NCI-H1092 (cell line): ENCODE results near the gene AUH.
"Not testable (repeated sequence)": the region's sequence is repeated elsewhere in the genome, so short reads cannot be mapped to it uniquely, and the experiment has no call there.

Experiments used
- DNase-seq: peaks from one replicate; lab custom pipeline; 2025; lab: John Stamatoyannopoulos, UW

AUH gene

GRCh38 chr9:91207729-91208418 lies 153.8 kb downstream of the AUH start:
- DNase-seq: no peak

- no peak for DNase-seq
Observed at GRCh38 chr9:91207397-91207728, 154.4 kb downstream of the AUH start.

GRCh38 chr9:91206806-91207205 lies 154.9 kb downstream of the AUH start:
- no peak for DNase-seq

DNA sequence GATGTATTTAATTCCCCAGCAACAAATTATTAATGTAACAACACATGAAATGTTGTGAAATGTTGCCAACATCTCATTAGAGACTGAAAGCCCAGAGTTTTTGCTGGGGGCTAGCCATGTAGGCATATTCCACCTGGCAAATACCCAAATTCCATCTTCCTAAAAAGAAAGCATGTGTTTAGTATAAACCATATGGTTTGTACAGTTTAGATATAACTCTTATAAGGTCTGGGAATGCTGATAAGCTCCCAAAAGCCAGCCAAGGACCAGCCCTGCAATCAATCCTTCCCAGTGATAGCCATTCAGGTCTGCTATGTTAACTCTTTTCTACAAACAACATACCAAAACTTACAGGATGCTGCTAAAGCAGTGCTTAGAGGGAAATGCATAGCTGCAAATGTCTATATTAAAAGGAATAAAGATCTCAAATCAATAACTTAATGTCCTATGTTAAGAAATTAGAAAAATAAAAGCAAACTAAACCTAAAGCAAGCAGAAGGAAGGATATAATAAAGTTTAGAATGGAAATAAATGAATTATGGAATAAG lies 158.9 kb downstream of the AUH start:
- no peak for DNase-seq

- DNase-seq: no peak
Observed at GRCh38 chr9:91200692-91201336, 160.9 kb downstream of the AUH start.

- DNase-seq: no peak
Observed at GRCh38 chr9:91199739-91200497, 161.8 kb downstream of the AUH start.

- not testable (repeated sequence) for DNase-seq
Observed at GRCh38 chr9:91198881-91199280, 162.8 kb downstream of the AUH start.

DNA sequence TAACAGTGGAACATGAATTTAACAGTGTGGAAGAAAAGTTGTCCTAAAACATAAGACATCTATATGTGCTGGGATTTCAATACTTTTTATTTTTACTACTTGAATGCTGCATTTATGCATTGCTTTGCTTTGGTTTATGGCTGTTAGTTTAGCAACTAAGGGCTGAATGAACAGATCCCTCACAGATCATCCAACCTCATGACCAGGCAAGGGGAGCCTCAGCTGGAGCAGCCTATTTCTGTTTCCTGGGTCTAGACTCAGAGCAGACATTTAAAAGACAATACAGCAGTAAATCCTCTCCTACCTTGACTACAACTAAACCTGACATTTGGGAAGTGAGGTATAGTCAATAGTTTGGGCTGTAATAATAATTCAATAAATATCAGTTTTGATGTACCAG lies 163.3 kb downstream of the AUH start:
- DNase-seq: no peak

GRCh38 chr9:91197232-91198181 lies 164.2 kb downstream of the AUH start:
- no peak for DNase-seq

DNA sequence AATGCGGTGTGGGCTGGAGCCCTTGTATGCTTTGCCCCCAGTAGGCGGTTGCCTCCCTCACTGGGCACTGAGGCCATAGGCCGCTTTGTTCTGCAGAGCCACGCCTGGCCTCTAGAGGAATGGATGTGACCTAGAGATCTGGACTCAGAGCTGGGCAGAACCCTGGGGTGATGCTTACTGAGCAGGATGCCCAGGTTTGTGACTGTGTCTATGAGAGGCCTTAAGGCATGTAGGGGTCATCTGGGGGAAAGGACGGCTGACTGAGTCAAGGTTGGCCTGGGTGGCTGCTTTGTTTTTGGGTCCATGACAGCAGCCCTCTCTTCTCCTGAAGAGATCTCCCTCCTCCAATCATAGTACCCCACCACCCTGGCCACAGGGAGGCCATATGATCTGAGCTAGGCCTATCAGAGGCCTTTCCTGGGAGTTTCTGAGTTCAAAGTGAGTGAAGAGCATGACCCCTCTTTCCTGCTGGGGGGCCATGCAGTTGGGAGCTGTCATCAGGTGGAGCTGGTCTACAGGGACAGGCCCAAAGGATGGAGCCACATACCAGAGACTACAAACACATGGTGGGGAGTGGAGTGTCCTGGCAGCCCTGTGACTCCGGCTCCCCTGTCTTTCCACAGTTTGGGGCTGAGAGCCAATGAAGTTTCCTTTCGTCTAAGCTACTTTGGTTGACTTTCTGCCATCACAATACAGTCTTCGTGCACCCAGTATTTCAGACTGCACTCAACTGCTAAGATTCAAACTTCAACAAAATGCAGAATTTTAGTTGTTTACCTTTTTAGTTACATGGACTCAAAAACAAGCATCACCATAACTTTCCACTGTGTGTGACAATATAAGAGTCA lies 165.4 kb downstream of the AUH start:
- no peak for DNase-seq

DNA sequence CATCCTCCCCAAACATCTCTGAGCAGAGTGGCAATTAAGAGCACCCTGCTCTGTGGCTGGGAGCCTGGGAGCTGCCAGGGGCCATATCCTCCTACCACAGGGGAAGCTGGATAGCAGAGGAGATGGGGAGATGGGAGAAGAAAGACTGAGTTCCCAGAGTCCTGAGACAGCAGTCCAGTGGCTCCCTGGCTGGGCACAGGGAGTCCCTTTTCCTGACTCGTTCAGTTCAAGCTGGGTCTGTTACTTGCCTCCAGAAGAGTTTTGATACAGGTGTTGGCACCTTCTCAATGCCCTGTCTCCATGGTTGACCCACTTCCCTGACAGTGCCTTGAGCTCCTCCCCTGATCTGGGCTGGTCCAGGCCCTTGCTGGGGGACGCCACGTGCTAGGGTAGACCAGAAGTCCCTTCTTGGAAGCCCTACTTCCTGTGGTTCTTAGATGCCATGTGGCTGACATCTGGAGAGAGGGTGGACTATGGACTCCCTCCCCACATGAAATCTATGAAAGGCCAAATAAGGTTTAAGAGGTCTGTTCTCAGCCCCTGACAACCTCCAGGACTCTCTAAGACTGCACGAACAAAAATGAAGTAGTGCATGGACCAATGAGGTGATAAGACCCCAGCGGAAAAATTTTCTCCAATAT lies 166.2 kb downstream of the AUH start:
- no peak for DNase-seq

- DNase-seq: peak; percentile 43
Observed at GRCh38 chr9:91193658-91194391, 167.9 kb downstream of the AUH start.

DNA sequence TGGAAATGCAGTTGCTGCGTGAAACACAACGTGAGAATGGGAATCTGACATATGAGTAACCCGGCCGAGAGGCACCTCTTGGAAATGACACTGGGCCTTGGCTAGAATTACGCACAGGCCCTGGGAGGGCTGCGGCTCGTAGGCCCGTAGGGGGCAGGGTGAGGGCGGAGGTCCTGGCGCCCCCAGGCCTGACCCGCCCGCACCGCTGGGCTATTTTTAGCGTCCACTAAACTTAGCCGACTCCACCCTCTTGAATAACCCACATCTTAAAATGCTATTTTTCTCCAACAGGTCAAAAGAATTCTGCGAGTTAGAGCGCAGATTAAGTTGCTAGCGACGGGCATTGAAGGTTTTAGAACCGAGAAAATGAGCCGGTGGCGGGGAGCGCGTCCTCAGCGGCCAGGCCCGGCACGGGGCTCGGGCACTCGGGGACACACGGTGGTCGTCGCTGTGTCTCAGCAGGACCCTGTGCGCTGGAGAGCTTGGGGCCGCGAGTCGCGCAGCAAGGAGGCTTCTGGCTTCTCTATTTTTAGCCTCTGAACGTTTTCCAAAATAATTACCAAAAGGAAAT lies 168.5 kb downstream of the AUH start:
- DNase-seq: no peak

DNA sequence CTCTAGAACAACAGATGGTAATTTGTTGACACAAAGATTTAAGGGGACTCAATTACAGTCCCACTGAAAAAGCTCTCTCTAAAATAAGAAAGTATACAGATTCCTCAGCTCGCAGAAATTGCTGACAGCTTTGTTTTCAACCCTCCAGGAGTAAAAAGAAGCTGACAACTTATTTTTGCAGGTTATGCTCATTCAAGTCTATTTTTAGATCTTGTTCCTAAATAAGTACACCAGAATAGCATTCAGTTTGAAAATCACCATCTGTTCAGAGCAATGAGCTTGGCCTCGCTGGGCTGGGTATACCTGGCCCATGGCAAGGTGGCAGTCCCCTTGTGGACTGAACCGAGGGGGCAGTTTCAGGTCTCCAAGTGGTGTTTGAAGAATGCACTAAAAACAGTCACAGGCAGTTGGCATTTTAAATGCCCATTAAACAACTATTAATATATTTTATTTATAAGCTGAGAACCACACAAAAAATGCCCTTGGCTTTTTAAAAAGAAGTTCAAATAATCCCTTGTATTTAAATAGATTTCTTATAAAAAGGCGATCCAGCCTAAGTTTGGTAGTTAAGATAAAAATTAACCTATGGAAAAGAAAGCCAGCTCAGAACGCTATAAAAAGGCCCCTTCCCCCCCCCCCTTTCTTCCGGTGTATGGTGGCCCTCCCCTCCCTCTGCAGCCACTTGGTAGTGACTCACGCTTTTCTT lies 169.2 kb downstream of the AUH start:
- no peak for DNase-seq

DNA sequence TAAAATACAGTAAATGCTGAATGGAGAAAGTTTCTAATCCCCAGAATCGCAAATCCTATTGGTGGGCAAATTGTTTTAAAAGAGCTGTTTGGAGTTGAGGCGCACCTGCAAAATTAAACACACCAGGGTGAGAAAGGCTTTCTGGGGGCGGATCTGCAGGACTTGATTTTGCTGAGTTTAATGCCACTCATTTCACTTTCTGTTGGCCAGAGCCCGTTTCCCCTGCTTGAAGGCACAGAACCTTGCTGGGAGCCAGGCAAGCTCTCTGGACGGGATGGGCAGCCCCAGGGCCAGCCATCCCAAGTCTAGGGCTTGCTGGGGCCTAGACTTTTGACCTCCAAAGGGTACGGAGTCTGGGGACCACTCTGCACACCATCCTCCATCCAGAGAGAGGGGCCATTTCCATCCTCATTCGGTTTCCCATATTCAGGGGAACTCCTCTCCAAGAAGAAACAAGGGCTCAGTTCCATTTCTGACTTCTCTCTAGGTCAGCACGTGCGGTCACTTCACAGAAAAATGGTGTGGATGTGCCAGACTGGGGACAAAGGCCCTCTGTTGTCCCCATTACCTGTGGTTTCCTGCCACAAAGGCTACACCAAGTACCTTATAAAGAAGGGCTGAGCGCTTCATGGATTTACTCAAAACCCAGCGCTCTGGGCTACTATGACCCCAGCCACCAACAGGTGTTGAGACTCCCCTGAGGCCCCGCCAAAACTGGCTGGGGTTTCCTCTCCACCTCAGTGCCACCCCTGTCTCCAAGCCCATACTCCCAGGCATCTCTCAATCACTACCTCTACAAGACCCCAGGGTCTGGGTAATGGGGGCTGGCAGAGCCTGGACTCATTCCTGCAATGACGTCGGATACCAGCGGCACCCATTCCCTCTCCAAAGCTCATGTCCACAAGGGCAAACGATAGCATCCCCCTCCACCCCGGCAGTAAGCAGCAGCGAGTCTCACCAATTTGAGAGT lies 170.0 kb downstream of the AUH start:
- DNase-seq: no peak

- DNase-seq: no peak
Observed at GRCh38 chr9:91190062-91190461, 171.7 kb downstream of the AUH start.
